ENCODE data around the gene DENND2A.
A peak's percentile ranks its signal among the peaks of the same experiment; 100 is the strongest.
"Not testable (repeated sequence)": the region's sequence is repeated elsewhere in the genome, so short reads cannot be mapped to it uniquely, and the experiment has no call there.

DENND2A gene

DNA sequence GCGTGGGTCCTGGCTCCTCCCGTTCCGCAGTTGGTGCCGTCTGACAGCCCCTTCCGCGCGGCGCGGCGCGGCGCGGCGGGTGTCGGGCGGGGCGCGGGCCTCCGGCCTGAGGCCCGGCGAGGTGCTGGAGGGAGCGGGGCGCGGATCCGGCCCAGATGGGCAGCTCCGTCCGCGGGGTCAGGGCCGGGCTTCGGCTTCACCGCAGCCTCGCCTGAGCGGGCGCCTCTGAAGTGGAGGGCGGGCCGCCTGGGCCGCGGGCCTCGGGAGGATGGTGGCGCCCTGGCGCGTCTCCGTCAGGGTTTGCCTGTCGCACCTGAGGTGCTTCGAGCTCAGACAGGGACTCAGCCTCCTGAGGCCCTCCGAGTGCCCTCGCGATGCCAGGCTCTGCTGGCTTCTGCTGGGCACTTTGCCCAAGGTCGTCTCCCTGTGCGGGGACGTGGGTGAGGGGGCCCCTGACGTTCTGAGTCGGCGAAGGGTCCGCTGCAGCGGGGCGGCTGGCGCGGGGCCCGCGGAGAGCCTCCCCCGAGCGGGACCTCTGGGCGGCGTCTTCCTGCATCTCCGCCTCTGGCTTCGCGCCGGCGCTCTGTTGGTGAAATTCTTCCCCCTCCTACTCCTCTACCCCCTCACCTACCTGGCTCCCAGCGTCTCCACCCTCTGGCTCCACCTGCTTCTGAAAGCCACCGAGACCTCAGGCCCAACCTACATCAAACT is 32.6 kb upstream of the DENND2A start:
- POLR2A ChIA-PET: no interaction called here

DNA sequence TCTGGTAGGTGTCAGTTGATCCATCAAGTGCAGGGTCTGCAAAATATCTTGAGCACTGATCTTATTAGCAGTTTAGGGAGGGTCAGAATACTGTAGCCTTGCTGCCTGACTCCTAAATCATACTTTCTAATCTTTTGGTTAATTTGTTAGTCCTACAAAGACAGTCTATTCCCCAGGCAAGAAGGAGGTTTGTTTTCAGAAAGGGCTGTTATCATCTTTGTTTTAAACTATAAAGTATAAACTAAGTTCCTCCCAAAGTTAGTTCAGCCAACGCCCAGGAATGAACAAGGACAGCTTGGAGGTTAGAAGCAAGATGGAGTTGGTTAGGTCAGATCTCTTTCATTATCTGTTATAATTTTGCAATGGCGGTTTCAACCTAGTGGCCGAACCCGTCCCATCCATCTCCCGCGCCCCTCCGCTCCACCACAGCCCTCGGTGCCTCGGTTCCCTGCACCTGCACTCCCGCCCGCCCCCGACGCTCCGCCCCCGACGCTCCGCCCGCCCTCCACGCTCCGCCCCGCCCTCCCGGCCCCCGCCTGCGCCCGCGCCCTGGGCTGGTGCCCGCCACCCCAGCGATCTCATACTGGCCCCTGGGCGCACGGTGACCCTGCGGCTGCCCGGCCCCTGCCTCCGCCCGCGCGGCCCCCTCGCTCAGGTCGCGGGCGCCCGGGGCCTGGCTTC is 31.9 kb upstream of the DENND2A start, which contains the start of gene ADCK2:
TSS of gene ADCK2 (plus strand) at position 564 of the 681 bp plus-strand sequence. CDS start 386 bp downstream, outside the sequence.
- under 1% methylated on average over 17 of the region's 41 CpGs for WGBS (ENCODE audit: insufficient coverage)
- peaks cover 0 to 5% (median under 1%) of the 10 kb centered on the region in 4 experiments for H3K36me3 ChIP-seq (ENCODE audit: control insufficient read depth in 4 of 4, insufficient read depth in 4 of 4, low read length in 3 of 4)
- ChIA-PET POLR2A (no interaction called here), CTCF (interaction anchor here (1.2 to 3.7 kb wide), 4 partner anchors 16 to 341 kb away, joined by 3 to 14 read pairs (median 4); partner anchors contain the start of gene MRPS33)
- H3K9me3 ChIP-seq (ENCODE audit: control extremely low read depth in 1 of 5, control insufficient read depth in 4 of 5, insufficient read depth in 2 of 5, low read depth in 1 of 5, low read length in 4 of 5): no peaks in the 10 kb centered on the region
- H3K4me1 ChIP-seq (ENCODE audit: control extremely low read depth in 1 of 4, control insufficient read depth in 4 of 4, insufficient read depth in 4 of 4, low read length in 3 of 4): peaks cover 0 to 45% (median 24%) of the 10 kb centered on the region in 4 experiments
- H3K4me3 ChIP-seq (ENCODE audit: control insufficient read depth in 1 of 7, extremely low read depth in 1 of 7, insufficient read depth in 4 of 7, low read depth in 2 of 7, low read length in 6 of 7): peak within 1 kb of the TSS; percentile 64 to 87 (median 76)
- no peaks in the 10 kb centered on the region for H3K27me3 ChIP-seq (replicated peaks in 2 of 5; ENCODE audit: control insufficient read depth in 4 of 5, insufficient read depth in 5 of 5, low read length in 4 of 5)
- H3K27ac ChIP-seq (ENCODE audit: insufficient read depth in 1 of 2, low read depth in 1 of 2, low read length in 2 of 2, poor library complexity in 1 of 2, severe bottlenecking in 2 of 2): peak within 1 kb of the TSS in 1 of 2 experiments; percentile 49
- peak; percentile 35 to 63 (median 53) for DNase-seq

More for the DNA sequence above, 32.6 kb upstream of the DENND2A start:
- WGBS (ENCODE audit: insufficient coverage): 0% methylated on average over 45 of the region's 72 CpGs
- Histone ChIP-seq H3K4me3 (ENCODE audit: control insufficient read depth in 1 of 7, extremely low read depth in 1 of 7, insufficient read depth in 4 of 7, low read depth in 2 of 7, low read length in 6 of 7) (peak overlapping the region; percentile 64 to 87 (median 76)), H3K9me3 (ENCODE audit: control extremely low read depth in 1 of 5, control insufficient read depth in 4 of 5, insufficient read depth in 2 of 5, low read depth in 1 of 5, low read length in 4 of 5) (no peaks in the 10 kb centered on the region), H3K27me3 (replicated peaks in 2 of 5; ENCODE audit: control insufficient read depth in 4 of 5, insufficient read depth in 5 of 5, low read length in 4 of 5) (no peaks in the 10 kb centered on the region), H3K27ac (ENCODE audit: insufficient read depth in 1 of 2, low read depth in 1 of 2, low read length in 2 of 2, poor library complexity in 1 of 2, severe bottlenecking in 2 of 2) (peak overlapping the region in 1 of 2 experiments; percentile 49), H3K4me1 (ENCODE audit: control extremely low read depth in 1 of 4, control insufficient read depth in 4 of 4, insufficient read depth in 4 of 4, low read length in 3 of 4) (peaks cover 0 to 44% (median 24%) of the 10 kb centered on the region in 4 experiments), H3K36me3 (ENCODE audit: control insufficient read depth in 4 of 4, insufficient read depth in 4 of 4, low read length in 3 of 4) (peaks cover 2 to 12% (median 6%) of the 10 kb centered on the region in 4 experiments)
- DNase-seq: peak; percentile 40 to 69 (median 50)
- CTCF ChIA-PET: interaction anchor here (0.6 to 3.7 kb wide), 7 partner anchors 13 to 340 kb away, joined by 3 to 25 read pairs (median 3); partner anchors contain the start of gene MRPS33

DNA sequence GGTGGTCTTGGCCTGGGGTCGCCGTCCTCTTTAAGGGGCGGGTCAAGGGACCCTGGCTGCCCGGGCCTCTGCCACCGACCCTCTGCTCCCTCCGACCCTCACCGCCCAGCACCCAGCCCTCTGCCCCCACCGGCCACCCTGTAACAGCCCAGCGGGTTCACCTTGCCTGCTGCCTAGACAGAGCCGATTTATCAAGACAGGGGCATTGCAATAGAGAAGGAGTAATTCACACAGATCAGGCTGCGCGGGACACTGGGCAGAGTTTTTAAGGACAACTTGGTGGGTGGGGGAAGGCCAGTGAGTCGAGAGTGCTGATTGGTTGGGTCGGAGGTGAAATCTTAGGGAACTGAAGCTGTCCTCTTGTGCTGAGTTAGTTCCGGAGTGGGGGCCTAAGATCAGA is 31.4 kb upstream of the DENND2A start:
- ChIA-PET CTCF (no interaction called here), POLR2A (no interaction called here)
- H3K36me3 ChIP-seq (ENCODE audit: control insufficient read depth in 4 of 4, insufficient read depth in 4 of 4, low read length in 3 of 4): peaks cover 0 to 5% (median 0%) of the 10 kb centered on the region in 4 experiments
- H3K4me1 ChIP-seq (ENCODE audit: control extremely low read depth in 1 of 4, control insufficient read depth in 4 of 4, insufficient read depth in 4 of 4, low read length in 3 of 4): peaks cover 0 to 45% (median 24%) of the 10 kb centered on the region in 4 experiments
- no peak for DNase-seq
- H3K9me3 ChIP-seq (ENCODE audit: control extremely low read depth in 1 of 5, control insufficient read depth in 4 of 5, insufficient read depth in 2 of 5, low read depth in 1 of 5, low read length in 4 of 5): no peaks in the 10 kb centered on the region
- H3K27ac ChIP-seq (ENCODE audit: insufficient read depth in 1 of 2, low read depth in 1 of 2, low read length in 2 of 2, poor library complexity in 1 of 2, severe bottlenecking in 2 of 2): no peak overlapping the region
- no peaks in the 10 kb centered on the region for H3K27me3 ChIP-seq (replicated peaks in 2 of 5; ENCODE audit: control insufficient read depth in 4 of 5, insufficient read depth in 5 of 5, low read length in 4 of 5)
- peak overlapping the region in 3 of 7 experiments; percentile 42 to 87 (median 55) for H3K4me3 ChIP-seq (ENCODE audit: control insufficient read depth in 1 of 7, extremely low read depth in 1 of 7, insufficient read depth in 4 of 7, low read depth in 2 of 7, low read length in 6 of 7)
- WGBS (ENCODE audit: insufficient coverage): 92% methylated on average over 14 of the region's 15 CpGs

DNA sequence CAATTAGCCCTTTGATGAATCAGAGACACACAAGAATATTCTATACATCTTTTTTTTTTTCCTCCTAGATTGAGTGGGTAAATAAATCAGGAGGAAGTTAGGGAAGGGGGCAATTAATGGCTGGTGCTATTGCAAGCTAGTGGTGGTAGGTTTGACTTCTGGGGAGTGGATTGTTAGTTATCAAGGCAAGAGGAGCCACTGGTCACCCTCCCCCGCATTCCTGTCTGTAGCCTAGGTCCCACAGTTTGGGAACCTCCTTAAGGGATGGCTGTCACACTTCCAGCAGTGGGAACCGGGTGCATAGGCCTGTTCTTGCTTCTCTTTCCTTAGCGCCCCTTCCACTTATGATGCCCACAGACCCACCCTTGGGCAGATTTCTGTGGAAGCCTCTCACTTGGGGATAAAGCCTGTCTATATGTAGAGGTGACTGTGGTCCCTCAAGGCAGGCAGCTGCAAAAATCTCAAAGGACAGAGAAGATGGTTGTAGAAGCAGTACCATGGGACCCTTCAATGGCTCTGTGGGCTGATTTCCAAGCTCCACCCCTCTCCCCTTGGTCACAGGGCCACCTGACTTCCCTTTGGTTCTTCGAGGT is 29.8 kb upstream of the DENND2A start:
- ChIA-PET CTCF (interaction anchor here (1.0 to 2.3 kb wide), 2 partner anchors 10 to 253 kb away, joined by 3 to 8 read pairs; no protein-coding TSS in a partner anchor), POLR2A (interaction anchor here (0.7 kb wide), 1 partner anchor 97 kb away, joined by 3 read pairs; no protein-coding TSS in a partner anchor)
- no peak overlapping the region for H3K4me3 ChIP-seq (ENCODE audit: control insufficient read depth in 1 of 7, extremely low read depth in 1 of 7, insufficient read depth in 4 of 7, low read depth in 2 of 7, low read length in 6 of 7)
- peaks cover 0 to 36% (median 19%) of the 10 kb centered on the region in 4 experiments for H3K4me1 ChIP-seq (ENCODE audit: control extremely low read depth in 1 of 4, control insufficient read depth in 4 of 4, insufficient read depth in 4 of 4, low read length in 3 of 4)
- no peaks in the 10 kb centered on the region for H3K36me3 ChIP-seq (ENCODE audit: control insufficient read depth in 4 of 4, insufficient read depth in 4 of 4, low read length in 3 of 4)
- no peaks in the 10 kb centered on the region for H3K27me3 ChIP-seq (replicated peaks in 2 of 5; ENCODE audit: control insufficient read depth in 4 of 5, insufficient read depth in 5 of 5, low read length in 4 of 5)
- 30% methylated on average over 2 of the region's 4 CpGs for WGBS (ENCODE audit: insufficient coverage)
- H3K9me3 ChIP-seq (ENCODE audit: control extremely low read depth in 1 of 5, control insufficient read depth in 4 of 5, insufficient read depth in 2 of 5, low read depth in 1 of 5, low read length in 4 of 5): no peaks in the 10 kb centered on the region
- H3K27ac ChIP-seq (ENCODE audit: insufficient read depth in 1 of 2, low read depth in 1 of 2, low read length in 2 of 2, poor library complexity in 1 of 2, severe bottlenecking in 2 of 2): no peak overlapping the region
- peak in 1 of 3 donors; percentile 33 for DNase-seq

DNA sequence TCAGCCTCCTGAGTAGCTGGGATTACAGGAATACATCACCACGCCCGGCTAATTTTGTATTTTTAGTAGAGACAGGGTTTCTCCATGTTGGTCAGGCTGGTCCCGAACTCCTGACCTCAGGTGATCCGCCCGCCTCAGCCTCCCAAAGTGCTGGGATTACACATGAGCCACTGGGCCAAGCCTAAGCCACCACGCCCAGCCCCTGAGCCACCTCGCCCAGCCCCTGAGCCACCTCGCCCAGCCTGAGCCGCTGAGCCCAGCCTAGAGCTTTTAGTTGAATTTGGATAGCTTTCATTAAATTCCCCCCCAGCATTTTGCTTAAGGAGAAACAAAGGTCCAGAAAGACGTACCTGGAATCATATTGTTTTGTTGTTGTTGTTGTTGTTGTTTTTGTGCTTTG is 29.2 kb upstream of the DENND2A start:
- ChIA-PET CTCF (interaction anchor here (1.0 to 2.3 kb wide), 3 partner anchors 9 to 253 kb away, joined by 3 to 8 read pairs (median 5); no protein-coding TSS in a partner anchor), POLR2A (interaction anchor here (0.6 kb wide), 1 partner anchor 250 kb away, joined by 4 read pairs; no protein-coding TSS in a partner anchor)
- not testable (repeated sequence) for H3K4me3 ChIP-seq (ENCODE audit: control insufficient read depth in 1 of 7, extremely low read depth in 1 of 7, insufficient read depth in 4 of 7, low read depth in 2 of 7, low read length in 6 of 7); H3K27ac ChIP-seq (ENCODE audit: insufficient read depth in 1 of 2, low read depth in 1 of 2, low read length in 2 of 2, poor library complexity in 1 of 2, severe bottlenecking in 2 of 2); DNase-seq; H3K36me3 ChIP-seq (ENCODE audit: control insufficient read depth in 4 of 4, insufficient read depth in 4 of 4, low read length in 3 of 4); H3K9me3 ChIP-seq (ENCODE audit: control extremely low read depth in 1 of 5, control insufficient read depth in 4 of 5, insufficient read depth in 2 of 5, low read depth in 1 of 5, low read length in 4 of 5); H3K27me3 ChIP-seq (replicated peaks in 2 of 5; ENCODE audit: control insufficient read depth in 4 of 5, insufficient read depth in 5 of 5, low read length in 4 of 5)
- WGBS (ENCODE audit: insufficient coverage): 98% methylated on average over 9 of the region's 10 CpGs
- peaks cover 0 to 31% (median 14%) of the 10 kb centered on the region in 4 experiments for H3K4me1 ChIP-seq (ENCODE audit: control extremely low read depth in 1 of 4, control insufficient read depth in 4 of 4, insufficient read depth in 4 of 4, low read length in 3 of 4)

DNA sequence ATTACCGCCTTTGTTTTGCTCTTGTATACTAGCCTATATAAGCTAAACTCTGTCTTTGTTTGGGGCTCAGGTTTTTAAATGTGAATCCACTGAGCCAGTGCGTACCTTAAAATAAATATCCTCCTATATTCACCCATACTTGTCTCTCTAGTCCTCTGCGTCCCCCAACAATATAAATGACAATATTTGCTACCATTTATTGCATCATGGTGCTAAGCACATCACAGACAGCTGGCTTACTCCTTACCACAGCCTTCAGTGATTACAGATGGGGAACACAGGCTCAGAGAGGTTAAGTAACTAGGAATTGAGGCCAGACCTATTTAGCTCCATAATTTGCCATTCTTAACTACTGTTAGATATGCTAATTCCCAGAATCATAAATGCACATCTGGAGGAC is 28.7 kb upstream of the DENND2A start:
- H3K36me3 ChIP-seq (ENCODE audit: control insufficient read depth in 4 of 4, insufficient read depth in 4 of 4, low read length in 3 of 4): no peaks in the 10 kb centered on the region
- no peaks in the 10 kb centered on the region for H3K27me3 ChIP-seq (replicated peaks in 2 of 5; ENCODE audit: control insufficient read depth in 4 of 5, insufficient read depth in 5 of 5, low read length in 4 of 5)
- 93% methylated on average over 2 of the region's 3 CpGs for WGBS (ENCODE audit: insufficient coverage)
- H3K9me3 ChIP-seq (ENCODE audit: control extremely low read depth in 1 of 5, control insufficient read depth in 4 of 5, insufficient read depth in 2 of 5, low read depth in 1 of 5, low read length in 4 of 5): no peaks in the 10 kb centered on the region
- CTCF ChIA-PET: interaction anchor here (1.0 to 2.3 kb wide), 4 partner anchors 9 to 252 kb away, joined by 3 to 8 read pairs (median 4); partner anchors contain the start of gene DENND2A
- no peak for DNase-seq
- POLR2A ChIA-PET: interaction anchor here (0.6 kb wide), 1 partner anchor 250 kb away, joined by 4 read pairs; no protein-coding TSS in a partner anchor
- no peak overlapping the region for H3K4me3 ChIP-seq (ENCODE audit: control insufficient read depth in 1 of 7, extremely low read depth in 1 of 7, insufficient read depth in 4 of 7, low read depth in 2 of 7, low read length in 6 of 7)
- H3K4me1 ChIP-seq (ENCODE audit: control extremely low read depth in 1 of 4, control insufficient read depth in 4 of 4, insufficient read depth in 4 of 4, low read length in 3 of 4): peaks cover 0 to 27% (median 12%) of the 10 kb centered on the region in 4 experiments
- H3K27ac ChIP-seq (ENCODE audit: insufficient read depth in 1 of 2, low read depth in 1 of 2, low read length in 2 of 2, poor library complexity in 1 of 2, severe bottlenecking in 2 of 2): no peak overlapping the region

All from common myeloid progenitor, CD34-positive (primary cell).